ENCODE results near the gene PPHLN1. TPM values are rescaled to one million over a fixed set of nuclear protein-coding genes. Genes with fewer than 3 reads are reported as not detected.

The PPHLN1 gene
- polyA plus RNA-seq, 3 donors = 40.7 to 74.8 (median 68.7) TPM

GRCh38 chr12:42442888-42443287, 116.9 kb downstream of the PPHLN1 start:
- Histone ChIP-seq H3K4me3 (replicated peaks in 1 of 3; ENCODE audit: low read depth in 2 of 3, low read length in 3 of 3) (no peak overlapping the region), H4K20me1 (ENCODE audit: insufficient read depth, low read length) (no peaks in the 10 kb centered on the region), H3K36me3 (replicated peaks in 1 of 2; ENCODE audit: control insufficient read depth in 1 of 2, insufficient read depth in 2 of 2, low read length in 2 of 2) (peaks cover 32 to 84% of the 10 kb centered on the region in 2 donors), H3K4me1 (ENCODE audit: control insufficient read depth in 1 of 2, insufficient read depth in 2 of 2, low read length in 2 of 2) (no peaks in the 10 kb centered on the region), H2AFZ (ENCODE audit: insufficient read depth, low read depth, low read length, poor library complexity, severe bottlenecking) (no peak overlapping the region), H3K4me2 (replicated peaks; ENCODE audit: extremely low read depth, low read length, poor library complexity, severe bottlenecking) (no peak overlapping the region), H3K9me3 (replicated peaks in 1 of 2; ENCODE audit: control insufficient read depth in 1 of 2, insufficient read depth in 1 of 2, low read length in 2 of 2) (peaks cover 0 to 2% of the 10 kb centered on the region in 2 donors), H3K79me2 (ENCODE audit: insufficient read depth, low read length) (no peaks in the 10 kb centered on the region), H3K27me3 (ENCODE audit: control insufficient read depth in 2 of 2, insufficient read depth in 2 of 2, low read length in 2 of 2) (no peaks in the 10 kb centered on the region), H3K9ac (ENCODE audit: insufficient read depth, low read length, poor library complexity, severe bottlenecking) (no peak overlapping the region), H3K27ac (ENCODE audit: low read depth in 1 of 2, low read length in 2 of 2) (no peak overlapping the region)
- Mint-ChIP-seq H3K9me3 (peaks cover 0 to 3% (median 2%) of the 10 kb centered on the region in 7 donors), H3K27ac (no peak overlapping the region), H3K36me3 (peaks cover 57 to 81% of the 10 kb centered on the region in 2 donors), H3K4me1 (no peaks in the 10 kb centered on the region), H3K27me3 (ENCODE audit: low read depth in 3 of 3) (peaks cover 0 to 2% (median 0%) of the 10 kb centered on the region in 3 donors), H3K4me3 (no peak overlapping the region)
- TF ChIP-seq CTCF (IDR thresholded peaks at IDR 0.05) = no peak
- intact Hi-C loops (cut with micrococcal nuclease) = no loop called here
- no peak for DNase-seq
- 100% methylated on average over 4 of the region's 8 CpGs for WGBS (ENCODE audit: insufficient coverage)

DNA sequence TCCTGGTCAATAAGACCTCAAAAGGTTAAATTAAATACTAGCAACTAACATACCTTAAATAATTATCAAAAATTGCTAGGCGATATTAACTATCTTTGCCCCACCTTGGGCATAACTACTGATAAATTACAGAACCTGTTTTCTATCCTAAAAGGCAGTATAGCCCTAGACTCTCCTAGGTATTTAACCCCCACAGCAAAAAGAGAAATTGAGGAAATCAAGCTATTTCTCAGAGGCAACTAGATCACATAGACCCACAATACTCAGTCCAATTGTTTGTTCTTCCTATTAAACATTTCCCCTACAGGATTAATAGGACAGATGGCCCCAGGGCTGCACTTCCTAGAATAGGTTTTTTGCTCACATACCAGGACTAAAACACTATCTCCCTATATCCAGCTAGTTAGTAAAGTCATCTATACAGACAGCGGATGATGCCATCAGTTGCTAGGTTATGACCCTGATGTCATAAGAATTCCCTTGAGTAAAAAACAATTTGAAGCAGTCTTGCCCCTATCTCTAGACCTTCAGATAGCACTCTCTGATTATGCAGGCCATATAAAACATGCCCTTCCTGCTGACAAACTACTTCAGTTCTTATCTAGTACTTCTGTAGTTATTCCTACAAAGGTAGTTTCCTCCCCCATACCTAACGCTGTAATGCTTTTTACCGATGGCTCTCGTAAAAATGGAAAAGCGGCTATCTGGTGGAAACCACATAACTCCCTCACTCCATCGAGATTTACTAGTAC, 118.4 kb downstream of the PPHLN1 start:
- Histone ChIP-seq H3K27ac (ENCODE audit: low read depth in 1 of 2, low read length in 2 of 2) (no peak overlapping the region), H3K4me1 (ENCODE audit: control insufficient read depth in 1 of 2, insufficient read depth in 2 of 2, low read length in 2 of 2) (no peaks in the 10 kb centered on the region), H4K20me1 (ENCODE audit: insufficient read depth, low read length) (no peaks in the 10 kb centered on the region), H3K4me3 (replicated peaks in 1 of 3; ENCODE audit: low read depth in 2 of 3, low read length in 3 of 3) (no peak overlapping the region), H3K79me2 (ENCODE audit: insufficient read depth, low read length) (no peaks in the 10 kb centered on the region), H3K9me3 (replicated peaks in 1 of 2; ENCODE audit: control insufficient read depth in 1 of 2, insufficient read depth in 1 of 2, low read length in 2 of 2) (peaks cover 0 to 2% of the 10 kb centered on the region in 2 donors), H2AFZ (ENCODE audit: insufficient read depth, low read depth, low read length, poor library complexity, severe bottlenecking) (no peak overlapping the region), H3K27me3 (ENCODE audit: control insufficient read depth in 2 of 2, insufficient read depth in 2 of 2, low read length in 2 of 2) (no peaks in the 10 kb centered on the region), H3K4me2 (replicated peaks; ENCODE audit: extremely low read depth, low read length, poor library complexity, severe bottlenecking) (no peak overlapping the region), H3K36me3 (replicated peaks in 1 of 2; ENCODE audit: control insufficient read depth in 1 of 2, insufficient read depth in 2 of 2, low read length in 2 of 2) (peaks cover 38 to 91% of the 10 kb centered on the region in 2 donors), H3K9ac (ENCODE audit: insufficient read depth, low read length, poor library complexity, severe bottlenecking) (no peak overlapping the region)
- Mint-ChIP-seq H3K27ac (no peak overlapping the region), H3K27me3 (ENCODE audit: low read depth in 3 of 3) (peaks cover 0 to 2% (median 0%) of the 10 kb centered on the region in 3 donors), H3K4me3 (no peak overlapping the region), H3K36me3 (peaks cover 65 to 85% of the 10 kb centered on the region in 2 donors), H3K9me3 (peaks cover 0 to 3% (median 2%) of the 10 kb centered on the region in 7 donors), H3K4me1 (no peaks in the 10 kb centered on the region)
- WGBS (ENCODE audit: insufficient coverage) = 100% methylated on average over 4 of the region's 7 CpGs
- TF ChIP-seq CTCF (IDR thresholded peaks at IDR 0.05) = no peak
- no peak for DNase-seq
- intact Hi-C loops (cut with micrococcal nuclease) = no loop called here
